Middle frontal gyrus (tissue), 1 donor: Measurements from ENCODE around the gene KLHL20.
"Not testable (repeated sequence)": the region's sequence is repeated elsewhere in the genome, so short reads cannot be mapped to it uniquely, and the experiment has no call there.

Source experiments
- DNase-seq: peaks from one replicate; pipeline ENCODE4 v3.0.0-alpha.2; 2015; ENCODE audit warnings: low spot score; ENCODE audit errors: extremely low spot score

The KLHL20 gene

GRCh38 chr1:173753830-173754229, 39.0 kb downstream of the KLHL20 start:
- DNase-seq, result no peak

DNA sequence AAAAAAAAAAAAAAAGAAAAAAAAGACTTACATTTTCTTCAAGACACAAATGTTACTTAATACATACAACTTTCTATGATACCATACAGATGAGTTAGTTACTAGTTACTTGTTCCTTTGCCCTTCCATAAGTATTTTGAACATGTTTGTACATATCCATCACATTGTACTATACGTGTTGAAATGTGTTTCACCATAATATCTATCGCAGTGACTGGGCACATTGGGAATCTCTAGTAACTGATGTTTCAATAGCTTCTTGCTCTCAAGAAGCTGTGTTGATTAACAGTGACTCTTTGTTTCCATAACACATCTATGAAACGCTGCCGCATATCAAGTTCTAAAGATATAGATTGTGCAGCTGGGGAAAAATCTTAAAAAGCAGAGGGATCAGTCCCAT, 42.9 kb downstream of the KLHL20 start:
- no peak for DNase-seq

DNA sequence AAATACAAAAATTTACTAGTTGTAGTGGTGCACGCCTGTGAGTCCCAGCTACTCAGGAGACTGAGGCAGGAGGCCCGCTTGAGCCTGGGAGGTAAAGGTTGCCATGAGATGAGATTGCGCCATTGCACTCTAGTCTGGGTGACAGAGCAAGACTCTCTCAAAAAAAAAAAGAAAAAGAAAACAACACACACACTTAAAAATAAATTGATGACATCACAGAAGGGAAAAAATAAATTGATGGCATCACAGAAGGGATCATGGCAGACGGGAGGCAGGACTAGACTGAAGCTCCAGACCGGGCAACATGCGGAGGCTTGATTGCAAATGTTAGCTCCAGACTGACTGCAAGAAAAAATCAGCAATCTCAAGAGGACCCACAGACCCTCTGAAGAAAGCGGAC, 43.3 kb downstream of the KLHL20 start:
- DNase-seq, result no peak

- no peak for DNase-seq
Observed at GRCh38 chr1:173758980-173759379, 44.2 kb downstream of the KLHL20 start.

DNA sequence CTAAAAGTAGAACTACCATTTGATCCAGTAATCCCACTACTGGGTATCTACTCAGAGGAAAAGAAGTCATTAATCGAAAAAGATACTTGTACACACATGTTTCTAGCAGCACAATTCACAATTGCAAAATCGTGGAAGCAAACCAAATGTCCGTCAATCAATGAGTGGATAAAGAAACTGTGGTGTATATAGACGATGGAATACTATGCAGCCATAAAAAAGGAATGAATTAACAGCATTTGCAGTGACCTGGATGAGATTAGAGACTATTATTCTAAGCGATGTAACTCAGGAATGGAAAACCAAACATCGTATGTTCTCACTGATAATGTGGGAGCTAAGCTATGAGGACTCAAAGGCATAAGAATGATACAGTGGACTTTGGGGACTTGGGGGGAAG, 49.5 kb downstream of the KLHL20 start:
- not testable (repeated sequence) for DNase-seq

DNA sequence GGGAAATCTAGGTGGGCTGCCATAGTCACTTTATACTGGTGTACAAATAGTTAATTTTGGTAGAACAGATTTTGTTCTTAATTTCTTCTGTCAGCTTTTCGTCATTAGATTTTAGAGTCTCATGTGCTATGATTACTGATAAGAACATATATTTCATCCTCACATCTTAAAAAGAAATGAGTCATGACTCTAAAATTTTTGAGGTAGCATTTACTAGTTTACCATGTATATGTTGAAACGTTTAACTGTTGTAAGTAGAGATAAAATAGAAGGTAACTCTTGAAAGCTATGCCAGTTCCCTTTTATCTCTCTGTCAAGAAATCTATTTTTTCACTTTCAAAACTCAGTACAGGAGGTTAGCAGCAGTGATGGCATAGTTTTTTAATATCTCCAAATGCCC, 53.4 kb downstream of the KLHL20 start:
- no peak for DNase-seq

GRCh38 chr1:173768827-173769226, 54.0 kb downstream of the KLHL20 start:
- DNase-seq, result no peak

DNA sequence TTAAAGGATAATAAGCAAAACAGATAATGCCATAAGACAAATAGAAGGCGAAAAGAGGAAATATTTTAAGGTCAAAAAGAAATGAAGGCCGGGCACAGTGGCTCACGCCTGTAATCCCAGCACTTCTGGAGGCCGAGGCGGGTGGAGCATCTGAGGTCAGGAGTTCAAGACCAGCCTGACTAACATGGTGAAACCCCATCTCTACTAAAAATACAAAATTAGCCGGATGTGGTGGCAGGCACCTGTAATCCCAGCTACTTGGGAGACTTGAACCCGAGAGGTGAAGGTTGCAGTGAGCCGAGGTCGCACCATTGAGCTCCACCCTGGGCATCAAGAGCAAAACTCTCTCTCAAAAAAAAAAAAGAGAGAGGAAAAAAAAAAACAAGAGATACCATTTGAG, 55.5 kb downstream of the KLHL20 start:
- DNase-seq, result not testable (repeated sequence)

- no peak for DNase-seq
Observed at GRCh38 chr1:173771560-173771959, 56.8 kb downstream of the KLHL20 start.

GRCh38 chr1:173775578-173776226, 60.9 kb downstream of the KLHL20 start:
- no peak for DNase-seq

DNA sequence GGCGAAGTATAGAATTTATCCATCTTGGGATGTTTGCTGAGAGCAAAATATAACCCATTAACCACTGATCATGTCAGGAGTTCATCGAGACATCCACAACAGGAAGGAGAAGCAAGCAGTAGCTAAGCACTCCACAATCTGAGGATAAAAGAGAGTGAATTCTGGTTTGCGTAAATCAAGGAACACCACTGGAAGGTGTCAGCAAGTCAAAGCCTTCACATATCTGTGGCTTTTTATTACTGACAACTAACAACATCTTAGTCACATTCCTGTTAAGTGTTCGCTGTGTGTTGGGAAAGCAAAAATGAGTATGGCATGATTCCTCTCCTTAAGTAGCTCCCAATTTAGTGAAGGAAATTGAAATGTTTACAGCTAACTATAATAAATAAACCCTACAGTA, 65.2 kb downstream of the KLHL20 start:
- no peak for DNase-seq

- no peak for DNase-seq
Observed at GRCh38 chr1:173784997-173785396, 70.2 kb downstream of the KLHL20 start.

GRCh38 chr1:173789841-173790240, 75.1 kb downstream of the KLHL20 start:
- no peak for DNase-seq

- no peak for DNase-seq
Observed at GRCh38 chr1:173798078-173798477, 83.3 kb downstream of the KLHL20 start.

- DNase-seq, result not testable (repeated sequence)
Observed at GRCh38 chr1:173799995-173800394, 85.2 kb downstream of the KLHL20 start.

DNA sequence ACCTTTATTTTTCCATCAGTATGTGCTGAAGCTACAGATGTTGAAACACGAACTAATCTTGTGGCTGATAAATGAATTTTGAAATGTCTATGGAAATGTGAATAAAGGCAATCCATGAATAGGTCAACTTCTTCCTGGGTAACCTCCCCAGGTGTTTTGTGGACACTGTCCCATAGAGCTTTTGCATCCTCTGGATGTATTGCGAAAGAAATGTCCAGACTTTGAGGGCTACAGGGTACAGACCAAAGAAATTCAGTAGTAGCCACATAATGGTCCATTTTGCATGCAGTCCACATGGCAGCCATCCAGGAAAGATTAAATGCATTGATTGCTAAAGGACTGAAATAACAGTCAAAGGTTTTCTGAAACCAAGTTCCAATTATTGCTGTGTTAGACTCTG, 88.2 kb downstream of the KLHL20 start:
- no peak for DNase-seq

DNA sequence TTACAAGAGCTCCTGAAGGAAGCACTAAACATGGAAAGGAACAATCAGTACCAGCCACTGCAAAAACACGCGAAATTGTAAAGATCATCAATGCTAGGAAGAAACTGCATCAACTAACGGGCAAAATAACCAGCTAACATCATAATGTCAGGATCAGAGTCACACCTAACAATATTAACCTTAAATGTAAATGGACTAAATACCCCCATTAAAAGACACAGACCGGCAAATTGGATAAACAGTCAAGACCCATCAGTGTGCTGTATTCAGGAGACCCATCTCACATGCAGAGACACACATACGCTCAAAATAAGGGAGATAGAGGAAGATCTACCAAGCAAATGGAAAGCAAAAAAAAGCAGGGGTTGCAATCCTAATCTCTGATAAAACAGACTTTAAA, 98.9 kb downstream of the KLHL20 start:
- DNase-seq, result not testable (repeated sequence)

- DNase-seq, result no peak
Observed at GRCh38 chr1:173818459-173818858, 103.7 kb downstream of the KLHL20 start.

- no peak for DNase-seq
Observed at GRCh38 chr1:173821680-173822079, 106.9 kb downstream of the KLHL20 start.

DNA sequence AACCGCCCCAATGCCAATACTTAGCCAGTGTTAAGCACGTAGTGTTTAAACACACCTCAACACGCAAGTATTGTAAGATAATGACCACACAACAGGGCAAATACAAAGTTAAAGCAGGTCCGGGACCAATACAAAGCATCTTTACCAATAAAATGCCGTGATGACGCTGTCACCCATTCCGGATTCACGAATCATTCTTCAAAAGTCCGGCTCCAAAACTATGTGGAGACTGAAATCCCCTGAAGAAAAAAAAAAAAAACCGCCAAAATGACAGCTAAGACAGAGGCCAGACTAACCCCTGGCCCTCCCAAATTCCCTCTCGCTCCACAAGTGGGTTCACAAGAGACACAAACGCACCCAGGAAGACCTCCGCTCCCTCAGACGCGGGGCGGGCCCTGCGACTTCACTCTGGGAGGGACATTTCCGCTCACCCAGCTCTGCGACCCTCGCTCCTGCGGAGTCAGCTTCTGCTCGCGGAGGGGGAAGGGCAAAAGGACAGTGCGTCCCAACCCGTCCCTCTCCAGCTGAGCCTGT, 109.1 kb downstream of the KLHL20 start:
- no peak for DNase-seq

GRCh38 chr1:173824315-173825081, 109.7 kb downstream of the KLHL20 start, which contains the start of the genes CENPL and DARS2:
TSS of gene CENPL (minus strand) at chr1:173824883. CDS start at chr1:173811299, 13,584 bp downstream.
TSS of gene DARS2 (plus strand) at chr1:173824673. CDS start at chr1:173825230, 557 bp downstream.
- peak; percentile 98 for DNase-seq

DNA sequence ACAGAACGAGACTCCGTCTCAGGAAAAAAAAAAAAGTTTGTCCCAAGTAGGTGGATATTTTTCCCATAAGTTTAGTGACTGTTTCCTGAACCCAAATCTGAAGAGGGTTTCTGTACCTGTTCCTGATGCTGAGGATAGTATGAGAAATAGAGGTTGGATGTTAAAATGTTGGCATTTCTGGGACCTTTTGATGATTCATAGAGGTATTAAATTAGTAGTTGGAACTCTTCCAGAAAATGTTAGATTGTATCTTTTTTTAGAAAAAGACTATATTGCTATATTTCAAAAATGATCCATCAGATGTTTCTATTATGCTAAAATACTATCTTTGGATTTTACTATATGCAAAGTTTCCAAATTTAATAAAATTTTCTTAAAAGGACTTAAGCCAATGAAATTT, 112.8 kb downstream of the KLHL20 start:
- DNase-seq, result no peak

GRCh38 chr1:173832748-173833147, 118.0 kb downstream of the KLHL20 start:
- no peak for DNase-seq
